ENCODE measurements around the gene LYPD6. TPM values are rescaled to one million over a fixed set of nuclear protein-coding genes. Genes with fewer than 3 reads are reported as not detected.

The LYPD6 gene
- total and polyA plus RNA-seq, 8 donors = 0.64 to 18.6 (median 15.8) TPM

DNA sequence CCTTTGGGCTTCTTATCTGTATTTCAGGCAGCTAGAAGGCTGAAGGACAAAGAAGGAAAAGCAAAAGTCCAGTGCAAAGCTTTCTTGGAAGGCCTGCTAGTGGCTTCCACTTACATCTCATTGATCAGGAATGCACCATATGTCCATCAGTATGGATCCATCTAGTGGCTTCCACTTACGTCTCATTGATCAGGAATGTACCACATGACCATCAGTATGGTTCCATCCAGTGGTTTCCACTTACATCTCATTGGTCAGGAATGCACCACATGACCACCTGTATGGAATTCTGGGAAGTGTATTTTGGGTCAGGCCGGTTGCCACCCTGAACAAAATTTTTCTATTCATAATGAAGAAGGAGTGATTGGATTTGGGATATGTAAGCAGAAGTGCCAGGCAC is 70.6 kb downstream of the LYPD6 start:
- intact Hi-C loops (cut with DNase I) = no loop called here
- no peak for ATAC-seq
- TF ChIP-seq, protein P1, sequence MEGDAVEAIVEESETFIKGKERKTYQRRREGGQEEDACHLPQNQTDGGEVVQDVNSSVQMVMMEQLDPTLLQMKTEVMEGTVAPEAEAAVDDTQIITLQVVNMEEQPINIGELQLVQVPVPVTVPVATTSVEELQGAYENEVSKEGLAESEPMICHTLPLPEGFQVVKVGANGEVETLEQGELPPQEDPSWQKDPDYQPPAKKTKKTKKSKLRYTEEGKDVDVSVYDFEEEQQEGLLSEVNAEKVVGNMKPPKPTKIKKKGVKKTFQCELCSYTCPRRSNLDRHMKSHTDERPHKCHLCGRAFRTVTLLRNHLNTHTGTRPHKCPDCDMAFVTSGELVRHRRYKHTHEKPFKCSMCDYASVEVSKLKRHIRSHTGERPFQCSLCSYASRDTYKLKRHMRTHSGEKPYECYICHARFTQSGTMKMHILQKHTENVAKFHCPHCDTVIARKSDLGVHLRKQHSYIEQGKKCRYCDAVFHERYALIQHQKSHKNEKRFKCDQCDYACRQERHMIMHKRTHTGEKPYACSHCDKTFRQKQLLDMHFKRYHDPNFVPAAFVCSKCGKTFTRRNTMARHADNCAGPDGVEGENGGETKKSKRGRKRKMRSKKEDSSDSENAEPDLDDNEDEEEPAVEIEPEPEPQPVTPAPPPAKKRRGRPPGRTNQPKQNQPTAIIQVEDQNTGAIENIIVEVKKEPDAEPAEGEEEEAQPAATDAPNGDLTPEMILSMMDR (IDR thresholded peaks at IDR 0.05) = no peak
- DNase-seq = no peak
- Histone ChIP-seq H3K4me3 (no peak overlapping the region), H3K4me1 (no peaks in the 10 kb centered on the region), H3K9me3 (peaks cover 0 to 3% of the 10 kb centered on the region in 2 donors), H3K36me3 (no peaks in the 10 kb centered on the region), H3K27me3 (peaks cover 4 to 5% of the 10 kb centered on the region in 2 donors), H3K27ac (no peak overlapping the region)

DNA sequence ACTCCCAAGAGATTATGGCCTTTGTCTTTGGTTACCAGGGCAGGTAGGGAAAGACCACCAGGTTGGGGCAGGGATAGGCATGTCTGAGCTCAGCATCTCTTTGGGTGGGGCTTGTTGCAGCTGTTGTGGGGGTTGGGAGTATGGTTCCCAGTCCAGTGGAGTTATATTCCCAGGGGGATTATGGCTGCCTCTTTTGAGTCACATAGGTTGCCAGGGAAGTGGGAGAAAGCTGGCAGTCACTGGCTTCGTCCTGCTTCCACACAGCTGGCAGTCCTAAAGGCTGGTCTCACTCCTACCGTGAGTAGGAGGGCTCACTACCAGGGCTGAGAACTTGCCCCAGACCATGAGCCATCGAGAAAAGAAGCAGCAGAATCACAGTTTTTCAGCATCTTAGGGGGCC is 79.1 kb downstream of the LYPD6 start:
- Histone ChIP-seq H3K9me3 (peaks cover 0 to 3% of the 10 kb centered on the region in 2 donors), H3K27ac (no peak overlapping the region), H3K36me3 (no peaks in the 10 kb centered on the region), H3K27me3 (peaks cover 0 to 15% of the 10 kb centered on the region in 2 donors), H3K4me3 (no peak overlapping the region), H3K4me1 (no peaks in the 10 kb centered on the region)
- DNase-seq = no peak
- TF ChIP-seq, protein P1 (IDR thresholded peaks at IDR 0.05) = no peak
- intact Hi-C loops (cut with DNase I) = no loop called here
- no peak for ATAC-seq

- no peak for ATAC-seq
- no peak for DNase-seq
- Histone ChIP-seq H3K4me1 (no peaks in the 10 kb centered on the region), H3K4me3 (no peak overlapping the region), H3K9me3 (peaks cover 0 to 3% of the 10 kb centered on the region in 2 donors), H3K27ac (no peak overlapping the region), H3K27me3 (peaks cover 0 to 28% of the 10 kb centered on the region in 2 donors), H3K36me3 (no peaks in the 10 kb centered on the region)
- TF ChIP-seq, protein P1 (IDR thresholded peaks at IDR 0.05) = no peak
- intact Hi-C loops (cut with DNase I) = no loop called here
Measured at GRCh38 chr2:149410701-149411484, 80.5 kb downstream of the LYPD6 start.

DNA sequence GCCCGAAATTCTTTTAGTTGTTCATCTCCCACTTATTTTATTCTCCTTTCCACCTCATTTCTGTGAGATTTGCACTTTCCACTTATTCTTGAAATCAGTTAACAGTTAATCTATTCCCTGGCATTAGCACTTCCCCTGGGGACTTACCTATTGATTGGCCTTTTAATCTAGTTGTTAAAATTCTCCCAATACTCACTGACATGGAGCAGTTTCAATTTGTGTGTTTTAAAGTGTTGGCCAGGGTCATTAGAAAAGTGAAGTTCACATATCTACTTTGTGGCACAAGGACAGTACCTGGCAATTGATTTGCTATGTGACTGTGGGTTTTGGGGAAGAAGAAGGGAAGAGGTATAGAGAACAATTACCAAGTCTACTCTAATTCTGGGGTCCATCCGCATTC is 83.1 kb downstream of the LYPD6 start:
- TF ChIP-seq, protein P1 (IDR thresholded peaks at IDR 0.05) = no peak
- no peaks in the 10 kb centered on the region for H3K9me3 ChIP-seq
- H3K27me3 ChIP-seq = peaks cover 4 to 42% of the 10 kb centered on the region in 2 donors
- H3K4me3 ChIP-seq = no peak overlapping the region
- DNase-seq (no peak), ATAC-seq (no peak)
- intact Hi-C loops (cut with DNase I) = no loop called here
- no peaks in the 10 kb centered on the region for H3K36me3 ChIP-seq
- no peaks in the 10 kb centered on the region for H3K4me1 ChIP-seq
- H3K27ac ChIP-seq = no peak overlapping the region

DNA sequence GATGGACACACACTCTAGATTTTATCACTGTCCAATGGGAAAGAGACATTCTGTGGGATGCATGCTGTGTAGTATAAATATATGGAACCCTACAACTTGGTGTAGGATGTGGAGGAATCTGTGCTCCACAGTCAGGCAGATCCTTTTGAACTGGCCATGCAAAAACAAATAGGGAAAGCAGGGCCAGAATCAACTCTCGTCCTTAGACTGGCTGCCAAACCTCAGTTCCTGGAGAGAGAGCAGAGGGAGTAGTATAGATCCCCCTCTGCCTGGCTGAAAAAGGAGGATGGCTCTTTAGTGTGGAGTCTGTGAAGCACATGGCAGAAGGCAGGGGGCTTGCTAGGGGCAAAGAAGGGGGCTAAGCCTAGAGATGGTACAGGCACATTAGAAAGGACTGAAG is 84.7 kb downstream of the LYPD6 start:
- Histone ChIP-seq H3K36me3 (no peaks in the 10 kb centered on the region), H3K27me3 (peaks cover 9 to 45% of the 10 kb centered on the region in 2 donors), H3K27ac (no peak overlapping the region), H3K9me3 (no peaks in the 10 kb centered on the region), H3K4me3 (no peak overlapping the region), H3K4me1 (no peaks in the 10 kb centered on the region)
- ATAC-seq (no peak), DNase-seq (no peak)
- TF ChIP-seq, protein P1 (IDR thresholded peaks at IDR 0.05) = no peak
- intact Hi-C loops (cut with DNase I) = no loop called here
